Measurements from ENCODE around the gene DMC1.

Gene DMC1

GRCh38 chr22:38566726-38567504 lies 3.1 kb downstream of the DMC1 start:
- no peak for DNase-seq

GRCh38 chr22:38565441-38565840 lies 4.5 kb downstream of the DMC1 start:
- no peak for DNase-seq

GRCh38 chr22:38564669-38565068 lies 5.3 kb downstream of the DMC1 start:
- no peak for DNase-seq

GRCh38 chr22:38554281-38554680 lies 15.7 kb downstream of the DMC1 start:
- no peak for DNase-seq

GRCh38 chr22:38549101-38549894 lies 20.7 kb downstream of the DMC1 start:
- no peak for DNase-seq

- no peak for DNase-seq
These were observed 29.3 kb downstream of the DMC1 start for GRCh38 chr22:38540701-38541100.

GRCh38 chr22:38531251-38531938 lies 38.6 kb downstream of the DMC1 start:
- DNase-seq = no peak

- no peak for DNase-seq
These were observed 45.6 kb downstream of the DMC1 start for GRCh38 chr22:38524429-38524828.

GRCh38 chr22:38523479-38523878 lies 46.5 kb downstream of the DMC1 start:
- DNase-seq = no peak

- DNase-seq = no peak
These were observed 47.0 kb downstream of the DMC1 start for GRCh38 chr22:38523029-38523428.

GRCh38 chr22:38519453-38520250 lies 50.3 kb downstream of the DMC1 start:
- no peak for DNase-seq

GRCh38 chr22:38518620-38519019 lies 51.4 kb downstream of the DMC1 start:
- no peak for DNase-seq

GRCh38 chr22:38513063-38513462 lies 56.9 kb downstream of the DMC1 start:
- no peak for DNase-seq

- no peak for DNase-seq
These were observed 59.5 kb downstream of the DMC1 start for GRCh38 chr22:38510416-38510970.

- peak; percentile 83 for DNase-seq
These were observed 63.6 kb downstream of the DMC1 start, which contains the start of gene DDX17 for GRCh38 chr22:38506118-38506962. DDX17 (minus strand) TSS chr22:38506311.

- DNase-seq = peak; percentile 23
These were observed 64.4 kb downstream of the DMC1 start for GRCh38 chr22:38505541-38506117.

- no peak for DNase-seq
These were observed 65.0 kb downstream of the DMC1 start for GRCh38 chr22:38504731-38505540.

GRCh38 chr22:38503021-38503420 lies 67.0 kb downstream of the DMC1 start:
- no peak for DNase-seq

GRCh38 chr22:38501797-38502672 lies 67.9 kb downstream of the DMC1 start:
- no peak for DNase-seq

All from DMS79 (cell line).